ENCODE measurements around the gene ABCC5. TPM values are rescaled to one million over a fixed set of nuclear protein-coding genes. Genes with fewer than 3 reads are reported as not detected.

The ABCC5 gene
- total and polyA plus RNA-seq, 5 experiments from 2014 or later: 10.9 to 43.7 (median 12.8) TPM

DNA sequence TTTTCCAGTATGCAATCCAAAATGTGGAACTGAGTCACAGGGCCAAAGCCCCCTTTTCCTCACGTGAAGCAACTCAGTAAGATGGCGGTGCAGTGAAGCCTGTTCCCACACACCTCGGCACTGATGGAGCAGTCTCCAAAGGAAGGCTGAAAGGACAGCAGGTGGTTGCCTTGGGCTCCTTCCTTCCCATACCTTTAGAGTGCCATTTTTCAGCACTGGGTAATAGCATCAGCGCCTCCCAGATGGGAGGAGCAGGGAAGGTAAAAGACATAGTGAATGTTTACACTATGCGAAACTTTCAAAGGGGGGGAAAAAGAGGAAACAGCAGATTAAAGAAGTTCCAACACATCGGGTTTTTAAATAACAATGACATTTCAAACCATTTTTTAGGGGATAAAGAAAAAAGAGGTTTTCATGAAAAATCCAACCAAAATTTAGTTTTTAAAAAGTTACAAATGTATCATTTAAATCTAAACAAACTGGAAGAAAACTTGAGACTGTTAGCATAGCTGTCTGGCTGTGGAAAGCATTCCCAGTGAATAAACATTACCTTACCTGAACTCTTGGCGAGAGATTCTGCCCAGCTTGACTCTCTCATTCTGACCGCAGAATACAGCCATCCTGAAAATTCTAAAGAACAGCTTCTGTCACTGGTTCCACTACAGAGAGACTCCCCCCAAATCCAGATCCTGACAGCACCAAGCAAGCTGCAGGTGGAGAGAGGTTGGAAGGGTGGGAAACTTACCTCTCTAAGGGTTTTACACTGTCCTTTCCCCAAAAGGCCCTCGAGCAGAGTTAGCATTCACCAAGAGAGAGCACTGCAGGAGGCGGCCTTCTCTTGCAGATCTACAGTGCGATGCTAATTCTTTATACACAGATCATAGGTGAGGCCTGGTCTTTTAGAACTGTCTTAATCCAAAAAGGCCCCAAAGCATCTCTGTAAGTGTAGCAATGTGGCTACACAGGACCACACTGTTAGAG, 32.6 kb downstream of the ABCC5 start:
- H3K36me3 Mint-ChIP-seq: peaks cover 5 to 85% (median 25%) of the 10 kb centered on the region in 3 donors
- DNase-seq: no peak

DNA sequence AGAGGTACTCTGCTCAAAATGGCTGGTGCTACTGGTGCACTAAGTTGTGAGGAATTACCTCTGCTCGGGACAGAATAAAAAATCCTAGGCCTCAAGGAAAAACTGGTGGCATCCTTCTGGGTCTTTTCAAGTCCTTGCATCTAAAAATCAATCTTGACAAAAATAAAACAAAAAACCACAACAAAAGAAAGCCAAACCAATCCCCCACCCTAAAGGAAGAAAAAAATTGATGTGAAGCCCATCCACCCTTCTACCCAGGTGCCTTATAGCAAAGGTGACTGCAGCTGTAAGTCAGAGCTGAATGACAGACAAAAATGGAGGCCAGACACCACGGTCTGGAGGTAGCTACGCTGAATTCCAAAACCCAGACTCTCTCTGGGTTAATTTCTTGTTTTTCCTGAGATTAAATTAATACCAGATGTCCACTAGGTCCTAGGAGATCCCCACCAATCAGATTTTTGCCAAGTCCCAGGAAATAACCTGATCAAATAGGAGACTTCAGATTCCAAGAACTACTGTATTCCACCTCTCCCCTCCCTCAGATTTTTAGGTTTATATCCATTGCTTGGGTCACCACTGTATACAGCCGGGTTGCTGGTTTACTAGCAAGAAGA, 33.5 kb downstream of the ABCC5 start:
- H3K4me3 Mint-ChIP-seq: no peak overlapping the region
- H3K36me3 Mint-ChIP-seq: peaks cover 5 to 84% (median 25%) of the 10 kb centered on the region in 3 donors
- no peak for ATAC-seq

More for the DNA sequence above, 32.6 kb downstream of the ABCC5 start:
- Mint-ChIP-seq H3K27ac (no peak overlapping the region), H3K4me3 (no peak overlapping the region), H3K4me1 (peaks cover 0 to 2% (median under 1%) of the 10 kb centered on the region in 4 donors), H3K9me3 (no peaks in the 10 kb centered on the region), H3K27me3 (no peaks in the 10 kb centered on the region)
- no peak for ATAC-seq
- POLR2A ChIA-PET: no interaction called here

DNA sequence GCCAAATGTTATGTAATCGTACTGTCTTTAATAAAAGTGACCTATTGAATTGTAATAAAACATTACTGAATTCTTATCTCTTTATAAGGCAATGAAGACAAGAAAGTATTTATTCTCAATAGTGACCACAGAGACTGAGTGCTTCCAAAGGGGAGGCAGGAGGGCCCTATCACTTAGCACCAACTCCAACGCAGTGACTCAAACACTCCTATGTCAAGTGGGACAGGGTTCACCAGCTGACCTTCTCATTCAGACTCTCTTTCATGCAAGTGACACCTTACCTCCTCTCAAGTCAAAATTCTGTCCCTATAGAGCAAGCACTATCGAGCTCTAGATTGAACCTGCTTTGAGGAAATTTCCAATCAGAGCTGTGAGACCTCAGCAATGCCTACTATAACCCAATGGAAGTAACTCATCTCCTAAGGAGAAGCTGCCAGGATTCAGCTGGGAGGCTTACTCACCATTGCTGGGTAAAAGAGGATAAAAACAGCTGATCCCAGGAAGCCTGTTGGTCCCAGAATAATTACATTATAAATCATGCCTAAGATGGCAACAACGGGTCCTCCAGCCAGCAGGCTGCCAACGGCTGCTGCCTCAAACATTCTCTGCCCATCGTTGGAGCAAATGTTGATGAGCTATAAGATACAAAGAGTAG, 35.6 kb downstream of the ABCC5 start:
- peak overlapping the region in 1 of 10 donors; percentile 56 for H3K27ac Mint-ChIP-seq
- no peaks in the 10 kb centered on the region for H3K27me3 Mint-ChIP-seq
- POLR2A ChIA-PET: no interaction called here
- no peak overlapping the region for H3K4me3 Mint-ChIP-seq
- DNase-seq (no peak), ATAC-seq (no peak)
- peaks cover 9 to 80% (median 18%) of the 10 kb centered on the region in 3 donors for H3K36me3 Mint-ChIP-seq
- peaks cover 0 to 1% (median 0%) of the 10 kb centered on the region in 4 donors for H3K4me1 Mint-ChIP-seq
- H3K9me3 Mint-ChIP-seq: no peaks in the 10 kb centered on the region

More for the DNA sequence above, 33.5 kb downstream of the ABCC5 start:
- DNase-seq: no peak
- Mint-ChIP-seq H3K9me3 (no peaks in the 10 kb centered on the region), H3K4me1 (peaks cover 0 to 2% (median under 1%) of the 10 kb centered on the region in 4 donors), H3K27me3 (no peaks in the 10 kb centered on the region), H3K27ac (no peak overlapping the region)
- POLR2A ChIA-PET: no interaction called here

DNA sequence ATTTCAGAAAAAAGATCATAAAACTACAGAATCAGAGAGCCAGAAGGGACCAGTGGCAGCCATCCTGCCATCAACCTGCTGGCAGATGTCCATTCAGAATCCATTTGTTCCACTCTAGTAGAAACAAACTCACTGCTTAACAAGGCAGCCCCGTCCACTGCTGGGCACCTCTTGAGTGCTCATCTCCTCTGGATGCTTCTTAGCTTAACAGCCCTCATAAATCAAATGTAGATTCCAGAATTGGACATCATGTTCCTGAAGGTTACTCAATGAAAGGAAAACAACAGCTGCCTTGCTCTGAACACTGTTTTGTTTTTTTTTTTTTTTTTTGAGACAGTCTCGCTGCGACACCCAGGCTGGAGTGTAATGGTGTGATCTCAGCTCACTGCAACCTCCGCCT, 37.3 kb downstream of the ABCC5 start:
- POLR2A ChIA-PET: interaction anchor here (0.7 kb wide), 1 partner anchor 211 kb away, joined by 5 read pairs; no protein-coding TSS in a partner anchor
- ATAC-seq (no peak), DNase-seq (no peak)
- Mint-ChIP-seq H3K9me3 (no peaks in the 10 kb centered on the region), H3K4me3 (no peak overlapping the region), H3K27ac (no peak overlapping the region), H3K36me3 (peaks cover 9 to 71% (median 17%) of the 10 kb centered on the region in 3 donors), H3K4me1 (peaks cover 0 to 1% (median 0%) of the 10 kb centered on the region in 4 donors), H3K27me3 (no peaks in the 10 kb centered on the region)

DNA sequence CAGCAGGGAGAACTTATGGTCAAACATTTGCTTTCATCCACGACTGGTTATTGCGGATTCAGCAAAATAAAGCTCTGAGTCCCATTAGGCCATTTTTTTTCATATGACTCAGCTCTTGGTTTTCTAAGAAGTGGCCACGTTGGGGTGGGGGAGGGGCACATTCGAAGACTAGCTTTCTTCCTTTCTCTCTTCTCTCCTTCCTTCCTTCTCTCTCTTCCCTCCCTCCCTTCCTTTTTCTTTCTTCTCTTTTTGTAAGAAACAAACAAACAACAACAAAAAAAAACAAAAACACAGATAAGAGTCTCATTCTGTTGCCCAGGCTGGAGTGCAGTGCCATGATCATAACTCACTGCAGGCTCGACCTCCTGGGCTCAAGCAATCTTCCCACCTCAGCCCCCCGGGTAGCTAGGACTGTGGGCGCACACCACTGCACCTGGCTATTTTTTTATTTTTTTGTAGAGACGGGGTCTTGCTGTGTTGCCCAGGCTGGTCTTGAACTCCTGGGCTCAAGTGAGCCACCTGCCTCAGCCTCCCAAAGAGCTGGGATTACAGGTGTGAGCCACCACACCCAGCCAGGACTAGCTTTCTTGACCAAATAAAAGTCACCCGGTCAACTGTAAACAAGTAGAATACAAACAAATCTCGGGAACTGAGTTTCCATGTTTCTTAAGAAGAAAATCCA, 41.6 kb downstream of the ABCC5 start:
- H3K4me3 Mint-ChIP-seq: no peak overlapping the region
- H3K27ac Mint-ChIP-seq: no peak overlapping the region
- no peaks in the 10 kb centered on the region for H3K27me3 Mint-ChIP-seq
- POLR2A ChIA-PET: no interaction called here
- peaks cover 4 to 45% (median 10%) of the 10 kb centered on the region in 3 donors for H3K36me3 Mint-ChIP-seq
- no peak for DNase-seq
- no peaks in the 10 kb centered on the region for H3K9me3 Mint-ChIP-seq
- ATAC-seq: no peak
- no peaks in the 10 kb centered on the region for H3K4me1 Mint-ChIP-seq

DNA sequence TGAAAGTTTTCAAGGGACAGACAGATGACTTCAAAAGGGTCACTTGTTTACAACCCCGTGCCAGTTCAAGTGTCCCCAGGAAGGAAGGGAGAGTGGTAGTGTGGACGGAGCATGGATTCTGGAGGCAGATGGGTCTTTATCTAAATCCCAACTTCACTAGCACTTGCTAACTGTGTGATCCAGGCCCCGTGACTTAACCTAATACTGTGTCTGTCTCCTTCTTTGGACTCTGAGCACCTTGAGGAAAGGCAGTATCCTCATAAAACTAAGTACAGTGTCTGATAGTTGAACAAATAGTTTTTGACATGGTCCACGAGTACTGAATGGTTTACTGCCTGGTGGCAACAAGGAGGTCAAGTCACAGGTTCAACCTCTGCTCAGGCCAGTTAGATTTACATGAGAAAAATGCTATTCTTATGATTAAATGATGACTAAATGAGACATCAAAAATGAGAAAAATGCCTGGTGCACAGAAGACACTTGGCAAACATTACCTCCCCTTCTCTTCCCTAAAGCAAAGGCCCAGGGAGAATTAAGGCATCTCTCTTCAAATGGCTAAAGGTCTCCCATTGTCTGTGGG, 48.9 kb downstream of the ABCC5 start:
- DNase-seq (no peak), ATAC-seq (no peak)
- no peak overlapping the region for H3K27ac Mint-ChIP-seq
- H3K36me3 Mint-ChIP-seq: peaks cover 0 to 58% (median 8%) of the 10 kb centered on the region in 3 donors
- POLR2A ChIA-PET: no interaction called here
- no peaks in the 10 kb centered on the region for H3K27me3 Mint-ChIP-seq
- H3K9me3 Mint-ChIP-seq: no peaks in the 10 kb centered on the region
- no peak overlapping the region for H3K4me3 Mint-ChIP-seq
- H3K4me1 Mint-ChIP-seq: no peaks in the 10 kb centered on the region

DNA sequence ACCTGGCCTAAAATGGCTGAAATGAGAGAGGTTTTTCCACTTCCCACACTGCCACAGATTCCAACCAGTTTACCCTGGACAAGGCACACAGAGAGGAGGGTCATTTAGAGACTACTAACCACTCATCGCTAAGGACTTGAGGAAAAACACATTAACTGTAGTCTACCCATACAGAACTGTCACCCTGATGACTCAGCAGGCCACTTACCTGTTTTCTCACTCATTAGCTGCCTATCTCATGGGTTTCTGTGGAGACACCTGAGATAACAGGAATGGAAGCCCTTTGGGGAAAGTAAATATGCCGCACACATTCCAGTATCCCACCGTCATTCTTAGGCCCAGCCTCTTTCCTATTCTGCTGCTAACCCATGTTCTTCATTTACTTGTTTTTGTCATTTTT, 50.0 kb downstream of the ABCC5 start:
- Mint-ChIP-seq H3K4me1 (no peaks in the 10 kb centered on the region), H3K27me3 (no peaks in the 10 kb centered on the region), H3K27ac (no peak overlapping the region), H3K9me3 (no peaks in the 10 kb centered on the region), H3K36me3 (peaks cover 0 to 61% (median 8%) of the 10 kb centered on the region in 3 donors), H3K4me3 (no peak overlapping the region)
- DNase-seq: no peak
- POLR2A ChIA-PET: no interaction called here
- ATAC-seq: no peak

DNA sequence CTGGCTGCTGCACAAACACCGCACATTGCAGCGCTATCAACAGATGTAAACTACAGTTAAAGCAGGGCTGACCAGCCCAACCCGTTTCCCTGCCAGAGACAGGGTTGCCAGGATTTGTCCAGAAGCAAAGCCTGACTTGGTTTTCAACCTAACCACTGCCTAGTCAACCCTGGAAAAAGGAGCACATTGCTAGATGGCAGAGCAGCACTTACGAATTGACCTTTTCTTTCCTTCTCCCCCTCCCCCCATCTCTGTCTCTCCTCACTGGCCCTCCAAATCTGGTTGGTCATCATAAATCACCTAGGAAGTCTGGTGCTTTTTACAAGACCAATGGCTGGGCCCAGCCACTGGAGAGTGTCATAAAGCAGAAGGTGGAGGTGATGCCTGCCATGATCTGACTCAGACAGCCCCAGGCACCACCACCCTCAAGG, 51.3 kb downstream of the ABCC5 start:
- ATAC-seq: no peak
- no peaks in the 10 kb centered on the region for H3K9me3 Mint-ChIP-seq
- H3K36me3 Mint-ChIP-seq: peaks cover 0 to 61% (median 8%) of the 10 kb centered on the region in 3 donors
- no peaks in the 10 kb centered on the region for H3K27me3 Mint-ChIP-seq
- DNase-seq: no peak
- no peaks in the 10 kb centered on the region for H3K4me1 Mint-ChIP-seq
- POLR2A ChIA-PET: no interaction called here
- H3K4me3 Mint-ChIP-seq: no peak overlapping the region
- peak overlapping the region in 2 of 10 donors; percentile 48 to 60 for H3K27ac Mint-ChIP-seq

DNA sequence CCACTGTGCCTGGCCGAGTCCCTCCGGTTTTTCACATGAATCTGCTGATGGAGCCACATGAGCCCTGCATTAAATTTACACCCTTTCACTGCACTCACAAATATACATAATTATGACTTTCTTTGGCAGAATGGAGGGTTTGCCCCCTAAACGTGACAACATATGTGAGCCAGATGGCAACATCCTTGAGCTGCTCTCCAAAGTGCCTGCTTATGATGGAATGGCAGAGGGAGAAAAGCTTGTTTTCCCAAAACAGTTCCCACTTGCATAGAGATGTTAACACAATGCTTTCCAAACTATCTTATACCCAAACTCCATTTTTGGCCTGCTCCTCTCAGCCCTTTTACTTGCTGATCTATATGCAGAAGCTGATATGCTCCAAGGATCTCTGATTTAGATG, 54.9 kb downstream of the ABCC5 start:
- POLR2A ChIA-PET: no interaction called here
- H3K27ac Mint-ChIP-seq: peak overlapping the region in 2 of 10 donors; percentile 64 to 65

DNA sequence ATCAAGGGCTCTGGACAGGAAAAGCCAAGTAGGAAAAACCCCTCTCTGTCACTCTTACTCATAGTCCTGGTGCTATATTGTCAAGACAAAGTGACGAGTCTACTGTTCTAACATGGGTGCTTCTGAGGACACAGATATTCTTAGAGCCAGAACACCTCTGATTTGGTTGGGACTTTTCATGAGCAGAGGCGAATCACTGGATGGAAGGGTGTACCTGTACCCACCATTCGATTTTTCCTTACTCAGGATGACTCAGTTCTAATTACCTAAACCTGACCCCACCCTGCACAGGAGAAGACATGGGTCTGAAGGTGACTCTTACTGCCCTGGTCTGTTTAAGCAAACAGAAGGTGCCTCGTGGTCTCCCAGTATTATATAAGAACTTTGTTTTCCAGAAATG, 58.5 kb downstream of the ABCC5 start:
- H3K4me1 Mint-ChIP-seq: no peaks in the 10 kb centered on the region
- ATAC-seq (no peak), DNase-seq (no peak)
- H3K36me3 Mint-ChIP-seq: peaks cover 0 to 45% (median 6%) of the 10 kb centered on the region in 3 donors
- no peaks in the 10 kb centered on the region for H3K27me3 Mint-ChIP-seq
- no peaks in the 10 kb centered on the region for H3K9me3 Mint-ChIP-seq
- POLR2A ChIA-PET: no interaction called here
- H3K27ac Mint-ChIP-seq: peak overlapping the region in 2 of 10 donors; percentile 27 to 71
- H3K4me3 Mint-ChIP-seq: no peak overlapping the region

More for the DNA sequence above, 54.9 kb downstream of the ABCC5 start:
- H3K9me3 Mint-ChIP-seq: no peaks in the 10 kb centered on the region
- no peaks in the 10 kb centered on the region for H3K4me1 Mint-ChIP-seq
- DNase-seq (no peak), ATAC-seq (no peak)
- H3K36me3 Mint-ChIP-seq: peaks cover 0 to 68% (median 13%) of the 10 kb centered on the region in 3 donors
- no peaks in the 10 kb centered on the region for H3K27me3 Mint-ChIP-seq
- no peak overlapping the region for H3K4me3 Mint-ChIP-seq

DNA sequence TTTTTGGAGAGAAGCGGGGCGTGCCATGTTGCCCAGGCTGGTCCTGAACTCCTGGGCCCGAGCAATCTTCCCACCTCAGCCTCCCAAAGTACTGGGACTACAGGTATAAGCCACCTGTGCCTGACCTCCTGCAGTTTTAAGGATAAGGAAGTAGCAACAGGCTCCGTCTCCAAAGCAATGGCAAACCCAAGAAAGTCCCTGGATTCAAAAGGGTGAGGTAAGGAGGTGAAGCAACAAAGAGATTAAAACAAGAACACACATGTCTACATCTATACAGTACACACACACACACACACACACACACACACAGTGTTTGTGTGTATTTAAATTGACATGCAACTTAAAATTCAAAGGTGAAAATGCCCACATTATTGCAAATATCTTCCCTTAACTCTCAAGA, 58.9 kb downstream of the ABCC5 start:
- H3K4me3 Mint-ChIP-seq: no peak overlapping the region
- no peaks in the 10 kb centered on the region for H3K27me3 Mint-ChIP-seq
- DNase-seq (no peak), ATAC-seq (no peak)
- POLR2A ChIA-PET: no interaction called here
- H3K27ac Mint-ChIP-seq: peak overlapping the region in 1 of 10 donors; percentile 79
- no peaks in the 10 kb centered on the region for H3K4me1 Mint-ChIP-seq
- H3K36me3 Mint-ChIP-seq: peaks cover 0 to 41% (median 6%) of the 10 kb centered on the region in 3 donors
- H3K9me3 Mint-ChIP-seq: no peaks in the 10 kb centered on the region

DNA sequence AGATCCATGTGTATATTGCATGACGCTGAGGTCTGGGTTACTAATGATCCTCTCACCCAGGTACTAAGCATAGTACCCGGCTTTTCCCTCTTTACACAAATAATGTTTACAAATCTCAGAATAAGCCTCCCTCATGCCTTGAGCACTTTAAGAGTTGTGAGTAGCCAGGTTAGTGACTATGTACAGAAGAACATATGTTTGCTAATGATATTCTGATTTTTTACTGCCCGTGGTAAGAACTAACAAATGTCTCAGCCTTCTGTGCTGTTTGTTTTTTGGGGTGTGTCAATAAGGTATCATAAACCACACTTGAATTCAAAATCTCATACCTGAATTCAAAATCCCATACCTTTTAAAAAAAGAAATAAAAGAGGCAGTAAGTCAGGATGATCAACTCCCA, 59.5 kb downstream of the ABCC5 start:
- no peak overlapping the region for H3K4me3 Mint-ChIP-seq
- no peak for ATAC-seq
- peaks cover 0 to 3% (median 0%) of the 10 kb centered on the region in 4 donors for H3K4me1 Mint-ChIP-seq
- DNase-seq: no peak
- peaks cover 0 to 37% (median 6%) of the 10 kb centered on the region in 3 donors for H3K36me3 Mint-ChIP-seq
- no peaks in the 10 kb centered on the region for H3K27me3 Mint-ChIP-seq
- H3K9me3 Mint-ChIP-seq: no peaks in the 10 kb centered on the region
- peak overlapping the region in 1 of 10 donors; percentile 79 for H3K27ac Mint-ChIP-seq
- POLR2A ChIA-PET: no interaction called here

Data from naive thymus-derived CD8-positive, alpha-beta T cell (primary cell).